ENCODE measurements around the gene LILRB4.

Gene LILRB4

DNA sequence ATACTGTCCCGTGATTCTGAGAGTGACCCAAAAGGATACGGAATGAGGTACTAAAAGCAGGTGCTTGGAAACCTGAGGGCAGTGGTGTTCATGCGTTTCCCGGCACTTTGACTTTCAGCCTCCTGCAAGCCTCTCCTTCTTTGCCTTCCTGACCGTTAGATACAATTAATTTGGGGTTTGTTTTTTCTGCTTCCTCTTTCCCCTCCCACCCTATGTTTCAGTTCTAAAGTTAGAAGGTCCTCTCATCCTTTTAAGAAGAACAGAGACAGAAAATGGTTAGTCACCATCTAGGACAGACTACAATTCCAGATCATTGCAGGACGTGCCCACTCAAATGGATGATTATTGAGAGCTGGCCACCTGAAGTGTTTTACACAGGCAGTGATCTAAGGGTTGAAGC is 1.8 kb upstream of the LILRB4 start:
- peak; percentile 59 for DNase-seq (ENCODE audit: low read depth)
- TF ChIP-seq POLR2A (IDR thresholded peaks at IDR 0.05; ENCODE audit: extremely low read depth, insufficient read length), result no peak
- TF ChIP-seq, protein P1, sequence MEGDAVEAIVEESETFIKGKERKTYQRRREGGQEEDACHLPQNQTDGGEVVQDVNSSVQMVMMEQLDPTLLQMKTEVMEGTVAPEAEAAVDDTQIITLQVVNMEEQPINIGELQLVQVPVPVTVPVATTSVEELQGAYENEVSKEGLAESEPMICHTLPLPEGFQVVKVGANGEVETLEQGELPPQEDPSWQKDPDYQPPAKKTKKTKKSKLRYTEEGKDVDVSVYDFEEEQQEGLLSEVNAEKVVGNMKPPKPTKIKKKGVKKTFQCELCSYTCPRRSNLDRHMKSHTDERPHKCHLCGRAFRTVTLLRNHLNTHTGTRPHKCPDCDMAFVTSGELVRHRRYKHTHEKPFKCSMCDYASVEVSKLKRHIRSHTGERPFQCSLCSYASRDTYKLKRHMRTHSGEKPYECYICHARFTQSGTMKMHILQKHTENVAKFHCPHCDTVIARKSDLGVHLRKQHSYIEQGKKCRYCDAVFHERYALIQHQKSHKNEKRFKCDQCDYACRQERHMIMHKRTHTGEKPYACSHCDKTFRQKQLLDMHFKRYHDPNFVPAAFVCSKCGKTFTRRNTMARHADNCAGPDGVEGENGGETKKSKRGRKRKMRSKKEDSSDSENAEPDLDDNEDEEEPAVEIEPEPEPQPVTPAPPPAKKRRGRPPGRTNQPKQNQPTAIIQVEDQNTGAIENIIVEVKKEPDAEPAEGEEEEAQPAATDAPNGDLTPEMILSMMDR (IDR thresholded peaks at IDR 0.05; ENCODE audit: low read depth, low read length), result no peak
- no peak for TF ChIP-seq MAX (IDR thresholded peaks at IDR 0.05; ENCODE audit: low read depth, low read length)
- TF ChIP-seq MYC (IDR thresholded peaks at IDR 0.05; ENCODE audit: low read depth, low read length), result no peak
- no peak overlapping the region for H3K4me3 ChIP-seq (ENCODE audit: low read depth, low read length)

- H3K4me3 ChIP-seq (ENCODE audit: low read depth, low read length), result no peak overlapping the region
- TF ChIP-seq MAX (IDR thresholded peaks at IDR 0.05; ENCODE audit: low read depth, low read length) (no peak), POLR2A (IDR thresholded peaks at IDR 0.05; ENCODE audit: extremely low read depth, insufficient read length) (no peak), MYC (IDR thresholded peaks at IDR 0.05; ENCODE audit: low read depth, low read length) (no peak)
- TF ChIP-seq, protein P1 (IDR thresholded peaks at IDR 0.05; ENCODE audit: low read depth, low read length), result no peak
- no peak for DNase-seq (ENCODE audit: low read depth)
Measured at GRCh38 chr19:54661846-54662481, 821 bp upstream of the LILRB4 start.

GRCh38 chr19:54665530-54665929 is 2.7 kb downstream of the LILRB4 start:
- DNase-seq (ENCODE audit: low read depth), result no peak
- TF ChIP-seq MAX (IDR thresholded peaks at IDR 0.05; ENCODE audit: low read depth, low read length) (no peak), MYC (IDR thresholded peaks at IDR 0.05; ENCODE audit: low read depth, low read length) (no peak), POLR2A (IDR thresholded peaks at IDR 0.05; ENCODE audit: extremely low read depth, insufficient read length) (no peak)
- TF ChIP-seq, protein P1 (IDR thresholded peaks at IDR 0.05; ENCODE audit: low read depth, low read length), result no peak
- H3K4me3 ChIP-seq (ENCODE audit: low read depth, low read length), result no peak overlapping the region

DNA sequence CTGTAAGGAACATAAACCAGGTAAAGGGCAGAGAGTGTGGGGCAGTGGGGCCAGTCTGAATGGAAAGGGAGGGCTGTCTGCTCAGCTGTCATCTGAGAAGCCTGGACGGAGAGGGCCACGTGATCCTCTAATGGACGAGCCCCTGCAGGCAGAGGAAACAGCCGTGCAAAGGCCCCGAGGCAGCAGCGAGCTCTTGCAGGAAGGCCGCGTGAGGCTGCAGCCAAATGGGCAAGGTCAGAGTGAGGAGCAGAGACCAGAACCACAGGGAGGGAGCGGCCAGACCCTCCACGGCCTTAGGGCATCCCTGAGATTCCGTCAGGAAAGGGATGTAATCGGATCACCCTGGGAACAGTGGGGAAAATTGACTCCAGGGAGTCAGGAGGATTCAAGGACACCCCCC is 4.4 kb downstream of the LILRB4 start:
- TF ChIP-seq, protein P1 (IDR thresholded peaks at IDR 0.05; ENCODE audit: low read depth, low read length), result no peak
- TF ChIP-seq MAX (IDR thresholded peaks at IDR 0.05; ENCODE audit: low read depth, low read length), result no peak
- TF ChIP-seq POLR2A (IDR thresholded peaks at IDR 0.05; ENCODE audit: extremely low read depth, insufficient read length), result no peak
- no peak for TF ChIP-seq MYC (IDR thresholded peaks at IDR 0.05; ENCODE audit: low read depth, low read length)
- H3K4me3 ChIP-seq (ENCODE audit: low read depth, low read length), result no peak overlapping the region
- no peak for DNase-seq (ENCODE audit: low read depth)

GRCh38 chr19:54668353-54668752 is 5.6 kb downstream of the LILRB4 start:
- DNase-seq (ENCODE audit: low read depth), result no peak
- TF ChIP-seq POLR2A (IDR thresholded peaks at IDR 0.05; ENCODE audit: extremely low read depth, insufficient read length) (no peak), MYC (IDR thresholded peaks at IDR 0.05; ENCODE audit: low read depth, low read length) (no peak), MAX (IDR thresholded peaks at IDR 0.05; ENCODE audit: low read depth, low read length) (no peak)
- TF ChIP-seq, protein P1 (IDR thresholded peaks at IDR 0.05; ENCODE audit: low read depth, low read length), result no peak
- H3K4me3 ChIP-seq (ENCODE audit: low read depth, low read length), result no peak overlapping the region
